Globus pallidus (tissue), 1 donor: ENCODE results near the gene DECR2.
A peak's percentile ranks its signal among the peaks of the same experiment; 100 is the strongest.

Experiments used
- DNase-seq: peaks from one replicate; pipeline ENCODE4 v3.0.0-alpha.2; 2015; ENCODE audit warnings: low spot score

Gene DECR2

DNA sequence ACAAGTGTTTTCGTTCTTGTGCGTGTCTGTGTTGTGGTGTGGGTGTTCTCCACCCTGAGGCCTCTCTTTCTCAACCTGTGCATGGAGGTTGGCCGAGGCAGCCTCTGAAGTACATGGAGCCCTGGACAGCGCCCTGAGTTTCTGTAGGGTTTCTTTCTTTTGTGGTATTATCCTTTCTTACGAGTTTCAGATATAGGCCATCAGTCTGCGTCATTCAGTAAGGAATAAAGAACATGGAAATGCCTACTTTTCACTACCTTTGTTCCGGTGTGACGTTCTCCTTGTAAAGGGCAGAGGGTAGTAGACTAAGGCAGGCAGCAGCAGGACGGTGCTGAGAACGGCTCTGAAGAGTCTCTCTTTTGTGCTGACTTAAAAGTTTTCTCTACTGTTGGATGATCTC is 42.3 kb downstream of the DECR2 start:
- DNase-seq, result no peak

DNA sequence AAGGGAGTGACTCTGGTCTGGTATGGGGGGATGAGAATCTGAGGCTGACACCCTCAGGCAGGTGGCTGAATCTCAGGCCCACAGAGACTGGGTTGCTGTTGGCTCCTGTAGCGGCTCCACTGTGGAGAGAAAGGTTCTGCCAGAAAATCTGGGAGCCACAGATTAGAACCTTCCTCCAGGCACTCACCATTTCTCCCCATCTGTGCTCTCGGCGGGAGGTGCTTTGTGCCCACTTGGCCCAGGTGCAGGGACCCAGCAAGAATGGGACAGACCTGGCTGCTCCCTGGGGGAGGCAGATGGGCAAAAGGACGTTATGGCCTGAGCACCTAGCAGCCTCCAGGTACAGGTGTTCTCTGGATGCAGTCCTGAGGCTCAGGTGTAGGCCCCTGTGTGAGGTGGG is 43.9 kb downstream of the DECR2 start:
- no peak for DNase-seq

DNA sequence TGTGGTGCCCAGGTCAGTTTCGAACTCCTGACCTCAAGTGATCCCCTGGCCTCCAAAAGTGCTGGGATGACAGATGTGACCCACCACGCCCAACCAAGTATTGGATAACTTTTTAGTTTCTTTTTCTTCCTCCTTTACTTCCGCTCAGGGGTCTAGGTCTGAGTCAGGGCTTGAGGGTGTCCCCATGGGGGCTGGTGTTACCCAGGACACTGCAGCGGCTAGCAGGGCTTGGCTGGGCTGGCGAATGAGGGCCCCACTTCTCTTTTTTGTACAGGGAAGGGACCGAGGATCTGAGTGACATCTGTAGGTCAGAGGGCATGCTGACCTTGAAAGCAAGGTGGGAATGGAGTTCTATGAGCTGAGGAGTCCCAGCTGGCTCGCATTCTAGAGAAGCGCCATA is 48.7 kb downstream of the DECR2 start:
- DNase-seq, result no peak

DNA sequence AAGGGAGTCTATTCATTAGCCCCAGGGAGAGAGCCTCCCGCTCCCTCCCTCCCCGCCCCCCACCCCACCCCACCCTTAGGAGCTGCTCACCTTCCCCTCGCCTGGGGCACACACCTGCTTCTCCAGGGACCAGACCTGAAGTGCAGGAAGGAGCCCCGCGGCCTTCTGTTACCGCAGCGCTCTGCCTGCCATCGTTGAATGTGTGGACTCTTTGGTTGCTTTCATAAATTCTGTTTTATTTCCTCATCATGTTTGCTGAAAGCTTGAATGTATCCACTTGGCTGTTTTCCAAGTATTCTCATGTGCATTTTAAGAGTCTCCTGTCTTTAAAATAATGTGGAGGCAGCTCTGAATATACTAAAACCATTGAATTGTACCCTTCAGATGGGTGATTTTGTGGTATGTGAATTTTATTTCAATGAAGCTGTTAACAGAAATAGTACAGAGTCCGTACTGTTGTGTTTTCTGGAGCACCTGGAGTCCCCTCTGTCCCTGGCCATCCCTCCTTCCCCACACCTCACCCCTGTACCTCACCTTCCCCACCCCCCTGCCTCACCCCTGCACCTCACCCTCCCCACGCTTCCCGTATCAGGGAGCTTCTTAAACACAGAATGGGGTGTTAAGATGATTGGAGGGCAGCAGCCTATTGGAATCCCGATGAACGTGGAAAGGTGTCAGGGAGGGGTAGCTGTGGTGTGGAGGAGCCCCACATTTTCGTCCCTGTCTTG is 49.3 kb downstream of the DECR2 start:
- no peak for DNase-seq

- no peak for DNase-seq
Observed at GRCh38 chr16:454397-454940, 52.8 kb downstream of the DECR2 start.

- DNase-seq, result no peak
Observed at GRCh38 chr16:455453-455852, 53.8 kb downstream of the DECR2 start.

GRCh38 chr16:456891-457483 is 55.3 kb downstream of the DECR2 start:
- DNase-seq, result peak; percentile 71

- DNase-seq, result peak; percentile 78
Observed at GRCh38 chr16:457732-458400, 56.2 kb downstream of the DECR2 start.

DNA sequence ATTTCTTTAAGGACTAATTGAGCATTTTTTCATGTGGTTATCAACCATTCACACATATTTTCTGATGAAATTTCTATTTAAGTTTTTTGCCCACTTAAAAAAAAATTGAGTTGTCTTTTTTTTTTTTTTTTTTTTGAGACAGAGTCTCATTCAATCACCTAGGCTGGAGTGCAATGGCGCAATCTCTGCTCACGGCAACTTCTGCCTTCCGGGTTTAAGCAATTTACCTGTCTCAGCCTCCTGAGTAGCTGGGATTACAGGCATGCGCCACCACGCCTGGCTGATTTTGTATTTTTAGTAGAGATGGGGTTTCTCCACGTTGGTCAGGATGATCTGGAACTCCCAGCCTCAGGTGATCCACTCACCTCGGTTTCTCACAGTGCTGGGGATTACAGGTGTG is 58.1 kb downstream of the DECR2 start:
- DNase-seq, result no peak

- no peak for DNase-seq
Observed at GRCh38 chr16:460787-461186, 59.1 kb downstream of the DECR2 start.
